VCaP (cell line): Measurements from ENCODE around the gene GAS7.

Experiments
- H3K27ac ChIP-seq: fragments of 450-650 bp; 2 replicates; pipeline ENCODE4 v1.5.1; 2017
- CTCF ChIP-seq: fragments of 450-650 bp; conservative IDR thresholded peaks from 2 replicates; pipeline ENCODE4 v1.5.1; 2017; ENCODE audit warnings: mild to moderate bottlenecking, moderate library complexity

GAS7 gene

DNA sequence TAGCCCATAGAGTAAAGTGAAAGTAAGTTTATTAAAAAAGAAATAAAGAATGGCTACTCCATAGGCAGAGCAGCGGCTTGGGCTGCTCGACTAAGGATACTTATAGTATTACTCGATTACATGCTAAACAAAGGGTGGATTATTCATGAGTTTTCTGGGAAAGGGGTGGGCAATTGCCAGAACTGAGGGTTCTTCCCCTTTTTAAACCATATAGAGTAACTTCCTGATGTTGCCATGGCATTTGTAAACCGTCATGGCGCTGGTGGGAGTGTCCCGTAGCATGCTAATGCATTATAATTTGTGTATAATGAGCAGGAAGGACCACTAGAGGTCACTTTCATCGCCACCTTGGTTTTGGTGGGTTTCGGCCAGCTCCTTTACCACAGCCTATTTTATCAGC, 13.3 kb upstream of the GAS7 start:
- TF ChIP-seq CTCF = no peak
- no peak overlapping the region for H3K27ac ChIP-seq

DNA sequence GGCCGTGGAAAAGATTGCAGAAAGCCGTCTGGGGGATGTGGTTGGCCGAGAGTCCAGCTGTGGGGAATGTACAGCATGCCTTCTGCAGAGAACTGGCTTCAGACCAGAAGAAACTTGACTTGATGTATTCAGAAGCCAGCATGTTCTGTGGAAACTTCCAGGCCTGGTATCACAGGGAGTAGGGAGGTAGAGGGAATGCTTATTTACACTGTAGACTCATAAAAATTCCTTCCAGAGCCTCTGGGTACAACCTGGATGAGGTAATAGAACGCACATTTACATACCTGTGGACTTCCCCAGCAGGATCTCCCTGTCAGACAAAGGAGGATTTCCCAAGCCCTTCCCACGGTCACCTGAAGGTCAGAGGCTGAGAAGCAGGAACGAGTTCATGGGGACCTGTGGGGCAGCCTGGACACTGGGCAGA, 11.8 kb upstream of the GAS7 start:
- no peak for TF ChIP-seq CTCF
- H3K27ac ChIP-seq = peak overlapping the region; percentile 60

DNA sequence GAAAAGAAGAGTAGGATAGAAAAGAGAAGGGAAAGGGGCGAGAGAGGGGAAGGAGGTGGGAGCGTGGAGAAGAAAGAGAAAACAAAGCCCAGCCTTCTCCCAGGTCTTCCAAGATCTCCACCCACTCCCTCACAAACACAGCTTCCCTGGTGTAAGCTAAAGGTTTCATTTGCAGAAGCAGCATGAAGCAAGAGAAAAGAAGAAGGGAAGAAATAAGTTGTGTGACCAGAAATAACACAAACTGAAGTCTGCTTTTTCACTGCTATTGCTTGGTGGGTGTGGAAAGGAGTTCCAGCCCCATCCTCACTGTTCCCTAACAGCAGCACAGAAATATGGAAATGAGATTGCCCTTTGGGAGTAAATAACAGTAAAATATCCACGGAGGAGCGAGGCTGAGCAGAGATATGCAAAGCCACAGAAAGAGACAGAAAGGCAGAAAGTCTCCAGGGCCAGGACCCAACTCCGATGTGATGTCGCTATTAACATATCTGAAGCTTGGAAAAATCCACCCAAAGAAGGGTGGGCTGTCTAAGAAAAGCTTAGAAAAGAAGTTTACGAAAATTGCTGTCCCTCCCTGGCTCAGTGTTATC, 10.3 kb upstream of the GAS7 start:
- peak overlapping the region; percentile 60; the same call in 1 of the 2 replicates for H3K27ac ChIP-seq
- no peak for TF ChIP-seq CTCF

GRCh38 chr17:10207153-10207552, 8.7 kb upstream of the GAS7 start:
- no peak overlapping the region for H3K27ac ChIP-seq
- TF ChIP-seq CTCF = no peak

DNA sequence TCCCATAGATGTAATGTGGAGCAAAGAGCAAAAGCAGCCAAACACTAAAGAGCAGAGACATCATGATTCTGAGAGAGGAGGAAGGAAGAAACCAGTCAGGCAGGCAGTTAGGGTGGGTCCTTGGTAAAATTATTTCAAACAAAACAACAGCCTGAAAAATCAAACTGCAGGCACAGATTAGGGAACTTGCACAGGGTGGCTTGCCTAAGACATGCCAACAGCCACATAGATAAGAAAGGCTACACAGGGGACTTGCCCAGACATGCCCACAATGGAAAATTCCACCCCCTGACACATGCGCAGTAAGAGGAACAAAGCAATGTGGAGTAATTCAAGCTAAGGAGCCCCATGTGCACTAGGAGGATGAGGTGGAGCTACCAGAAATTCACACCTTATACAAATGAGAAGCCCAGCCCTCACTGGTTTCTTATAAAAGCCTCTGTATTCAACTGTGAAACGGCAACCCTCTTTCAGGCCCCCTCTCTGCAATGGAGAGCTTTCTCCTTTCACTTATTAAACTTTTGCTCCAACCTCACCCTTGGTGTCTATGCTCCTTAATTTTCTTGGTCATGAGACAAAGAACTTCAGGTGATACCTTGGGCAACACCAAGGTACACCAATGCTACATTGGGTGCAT, 7.3 kb upstream of the GAS7 start:
- no peak for TF ChIP-seq CTCF
- no peak overlapping the region for H3K27ac ChIP-seq

DNA sequence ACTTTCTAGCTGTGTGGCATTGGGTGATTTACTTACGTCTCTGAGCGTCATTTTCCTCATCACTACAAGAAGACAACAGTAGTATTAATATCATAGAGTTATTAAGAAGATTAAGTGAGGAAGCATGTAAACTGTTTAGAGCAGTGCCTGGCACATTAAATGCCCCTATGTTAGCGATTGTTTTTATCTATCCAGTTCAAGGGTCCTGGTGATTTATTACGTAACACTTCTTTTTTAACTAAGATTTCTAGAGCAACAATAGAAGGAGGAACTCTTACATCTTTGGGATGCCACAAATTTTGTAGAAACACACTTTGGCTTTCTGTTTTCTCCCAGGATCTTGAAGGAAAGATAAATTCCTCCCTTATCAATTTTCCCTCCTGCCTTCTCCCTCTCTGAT, 3.3 kb upstream of the GAS7 start:
- no peak for TF ChIP-seq CTCF
- H3K27ac ChIP-seq = no peak overlapping the region

- H3K27ac ChIP-seq = no peak overlapping the region
- no peak for TF ChIP-seq CTCF
Observed at GRCh38 chr17:10200645-10201044, 2.2 kb upstream of the GAS7 start.
